Vagina (tissue), 2 donors: ENCODE data around the gene ADCY5. TPM values are rescaled to one million over a fixed set of nuclear protein-coding genes. Genes with fewer than 3 reads are reported as not detected.

Experiments used
- DNase-seq, 2 donors: peaks; one replicate each; pipeline ENCODE4 v3.0.0-alpha.2; 2017; ENCODE audit errors: extremely low spot score in 2 of 2
- H3K27ac ChIP-seq: fragments of 200-600 bp; sonication (generic); one replicate; pipeline ENCODE4 v1.5.1; 2019
- H3K27me3 ChIP-seq: fragments of 200-600 bp; sonication (generic); one replicate; pipeline ENCODE4 v1.5.1; 2019
- H3K36me3 ChIP-seq, 2 donors: fragments of 200-600 bp; sonication (generic); one replicate each; pipeline ENCODE4 v1.5.1; 2017 to 2019
- H3K4me1 ChIP-seq: fragments of 200-600 bp; sonication (generic); one replicate; pipeline ENCODE4 v1.5.1; 2019
- H3K4me3 ChIP-seq, 2 donors: fragments of 200-600 bp; sonication (generic); 1 replicate in 1 of 2; 2 replicates in 1 of 2; pipeline ENCODE4 v1.5.1; 2016 to 2019
- H3K9me3 ChIP-seq: fragments of 200-600 bp; sonication (generic); one replicate; pipeline ENCODE4 v1.5.1; 2019
- POLR2A ChIP-seq, 2 donors: fragments of 450-650 bp; IDR thresholded peaks; one replicate each; pipeline ENCODE4 v1.6.1; 2017; ENCODE audit warnings: antibody characterized with exemption in 2 of 2, mild to moderate bottlenecking in 2 of 2, moderate library complexity in 2 of 2
- POLR2AphosphoS5 ChIP-seq, 2 donors: sonication (generic); formaldehyde crosslinking; IDR thresholded peaks; one replicate each; pipeline ENCODE4 v1.9.0; 2017; ENCODE audit warnings: antibody characterized with exemption in 2 of 2, mild to moderate bottlenecking in 2 of 2, low read depth in 1 of 2; ENCODE audit not compliant: insufficient read depth in 1 of 2
- intact Hi-C: fragments of 100-400 bp; cut with DNase I; formaldehyde crosslinking; loops from one replicate; pipeline ENCODE4 v1.15.1; 2023
- total RNA-seq: library from RNA; depleted of rRNA; stranded (reverse); fragments of >200 nt; gene quantifications from one replicate; pipeline ENCODE4 v1.2.3, GENCODE V29; 2016
- TF ChIP-seq, protein P1 (sequence below), 3 experiments: fragments of 450-650 bp in 2 of 3; fragments of 200-600 bp in 1 of 3; sonication (generic) in 1 of 3; IDR thresholded peaks; one replicate each; pipeline ENCODE4 v1.5.1; 2017 to 2019; ENCODE audit warnings: antibody characterized with exemption in 3 of 3, mild to moderate bottlenecking in 2 of 3, moderate library complexity in 2 of 3

ADCY5 gene
- total RNA-seq, 1 donor from 2014 or later, result 16.7 TPM

DNA sequence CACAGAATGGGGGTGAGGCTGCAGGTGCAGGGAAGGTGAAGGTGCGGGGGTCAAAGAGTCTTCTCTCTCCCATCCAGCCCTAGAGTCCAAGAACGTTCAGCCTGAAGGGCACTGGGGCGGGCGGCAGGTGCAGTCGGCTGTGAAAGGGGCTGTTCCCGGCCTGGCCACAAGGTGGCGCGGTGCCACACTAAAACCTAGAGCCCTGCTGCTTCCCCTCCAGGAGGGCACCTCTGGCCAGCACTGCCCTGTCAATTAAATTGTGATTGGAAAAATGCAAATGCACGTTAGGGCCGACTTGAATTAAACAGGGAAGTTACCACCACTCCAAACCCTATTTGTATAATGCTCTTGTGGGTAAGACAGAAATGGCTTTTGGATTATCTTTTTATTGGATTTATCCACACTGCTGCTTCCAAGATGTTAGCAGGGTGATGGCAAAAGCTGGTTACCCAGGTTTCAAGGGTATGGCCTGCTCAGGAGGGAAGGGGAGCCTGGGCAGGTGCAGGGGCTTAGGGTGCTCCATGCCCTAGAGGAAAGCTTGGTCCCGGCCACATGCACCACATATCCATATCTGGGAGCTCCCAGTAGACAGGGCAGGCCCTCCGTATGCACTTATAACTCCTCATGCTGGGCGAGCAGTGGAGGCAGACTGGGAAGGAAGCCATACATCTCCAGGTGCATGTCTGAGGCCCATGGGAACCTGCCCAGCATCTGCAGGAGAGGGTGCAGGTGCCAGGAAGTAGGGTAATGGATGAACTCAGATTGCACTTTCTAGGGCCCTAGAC, 119.8 kb downstream of the ADCY5 start:
- Histone ChIP-seq H3K27me3 (no peaks in the 10 kb centered on the region), H3K9me3 (no peaks in the 10 kb centered on the region), H3K36me3 (no peaks in the 10 kb centered on the region), H3K4me3 (no peak overlapping the region), H3K27ac (no peak overlapping the region), H3K4me1 (no peaks in the 10 kb centered on the region)
- intact Hi-C loops, result loop anchor here (1.0 to 10.0 kb wide), 3 partner anchors 32 to 226 kb away; no protein-coding TSS in a partner anchor
- TF ChIP-seq POLR2A (IDR thresholded peaks at IDR 0.05) (no peak), POLR2AphosphoS5 (IDR thresholded peaks at IDR 0.05; ENCODE audit: insufficient read depth in 1 of 2, low read depth in 1 of 2) (no peak)
- TF ChIP-seq, protein P1, sequence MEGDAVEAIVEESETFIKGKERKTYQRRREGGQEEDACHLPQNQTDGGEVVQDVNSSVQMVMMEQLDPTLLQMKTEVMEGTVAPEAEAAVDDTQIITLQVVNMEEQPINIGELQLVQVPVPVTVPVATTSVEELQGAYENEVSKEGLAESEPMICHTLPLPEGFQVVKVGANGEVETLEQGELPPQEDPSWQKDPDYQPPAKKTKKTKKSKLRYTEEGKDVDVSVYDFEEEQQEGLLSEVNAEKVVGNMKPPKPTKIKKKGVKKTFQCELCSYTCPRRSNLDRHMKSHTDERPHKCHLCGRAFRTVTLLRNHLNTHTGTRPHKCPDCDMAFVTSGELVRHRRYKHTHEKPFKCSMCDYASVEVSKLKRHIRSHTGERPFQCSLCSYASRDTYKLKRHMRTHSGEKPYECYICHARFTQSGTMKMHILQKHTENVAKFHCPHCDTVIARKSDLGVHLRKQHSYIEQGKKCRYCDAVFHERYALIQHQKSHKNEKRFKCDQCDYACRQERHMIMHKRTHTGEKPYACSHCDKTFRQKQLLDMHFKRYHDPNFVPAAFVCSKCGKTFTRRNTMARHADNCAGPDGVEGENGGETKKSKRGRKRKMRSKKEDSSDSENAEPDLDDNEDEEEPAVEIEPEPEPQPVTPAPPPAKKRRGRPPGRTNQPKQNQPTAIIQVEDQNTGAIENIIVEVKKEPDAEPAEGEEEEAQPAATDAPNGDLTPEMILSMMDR (IDR thresholded peaks at IDR 0.05), result peak; percentile 89 to 93 (median 92)
- DNase-seq, result no peak

DNA sequence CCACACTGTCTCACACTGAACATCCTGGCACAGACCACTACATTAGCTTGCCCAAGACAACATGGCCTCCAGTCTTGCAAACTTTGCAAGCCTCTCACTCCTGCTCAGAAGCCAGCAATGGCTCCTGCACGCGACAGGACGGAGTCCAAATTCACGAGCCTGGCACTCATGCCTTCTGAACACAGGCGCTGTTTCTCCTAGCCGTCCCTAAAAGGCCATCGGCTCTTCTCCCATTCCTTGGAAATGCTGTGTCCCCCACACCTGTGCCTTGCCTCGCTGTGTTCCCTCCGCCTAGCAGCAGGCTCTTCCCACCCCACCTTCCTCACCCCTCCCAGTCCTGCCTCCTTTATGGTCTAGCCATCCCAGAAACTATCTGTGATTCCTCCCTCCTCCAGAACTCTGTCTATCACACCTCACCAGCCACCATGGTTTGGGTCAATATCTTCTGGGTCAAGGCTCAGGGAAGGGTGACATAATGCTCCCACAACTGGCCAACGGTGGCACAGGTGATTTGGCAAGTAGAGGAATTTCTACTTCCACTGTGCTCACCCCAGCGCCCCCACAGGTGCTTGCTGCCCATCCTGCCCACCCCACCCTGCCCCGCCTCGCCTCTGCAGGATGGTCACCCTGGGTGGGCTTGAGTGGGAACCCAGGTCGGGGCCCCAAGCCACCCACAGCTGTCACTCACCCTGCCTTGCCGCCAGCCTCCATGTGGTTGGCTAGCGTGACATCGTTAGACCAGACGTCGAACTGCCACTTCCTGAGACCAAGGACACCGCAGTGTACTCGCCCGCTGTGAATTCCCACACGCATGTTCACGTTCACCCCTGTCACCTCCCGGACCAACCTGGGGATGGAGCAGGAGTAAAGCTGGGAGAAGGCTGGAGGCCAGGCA, 120.7 kb downstream of the ADCY5 start:
- Histone ChIP-seq H3K9me3 (no peaks in the 10 kb centered on the region), H3K4me3 (no peak overlapping the region), H3K36me3 (no peaks in the 10 kb centered on the region), H3K27me3 (no peaks in the 10 kb centered on the region), H3K27ac (no peak overlapping the region), H3K4me1 (no peaks in the 10 kb centered on the region)
- intact Hi-C loops, result loop anchor here (5.0 to 10.0 kb wide), 2 partner anchors 159 to 227 kb away; no protein-coding TSS in a partner anchor
- TF ChIP-seq, protein P1 (IDR thresholded peaks at IDR 0.05), result no peak
- no peak for DNase-seq

DNA sequence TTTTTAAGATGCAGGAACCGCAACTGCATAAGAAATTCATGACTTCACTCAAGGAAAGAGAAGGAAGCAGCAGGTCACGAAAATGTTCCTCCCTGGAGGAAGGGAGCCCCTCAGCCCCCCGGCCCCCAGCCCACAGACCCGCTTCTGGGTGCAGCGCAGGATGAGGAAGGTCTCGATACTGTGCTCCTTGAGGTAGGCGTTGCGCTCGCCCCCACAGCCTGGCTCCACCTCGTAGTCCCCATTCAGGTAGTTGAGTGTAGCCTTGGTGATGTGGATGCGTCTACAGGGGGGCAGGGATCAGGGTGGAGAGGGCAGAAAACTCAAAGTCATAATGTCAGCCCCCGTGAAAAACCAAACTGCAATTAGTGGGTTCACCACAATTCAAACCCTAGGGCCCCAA, 121.4 kb downstream of the ADCY5 start:
- DNase-seq, result no peak
- Histone ChIP-seq H3K27me3 (no peaks in the 10 kb centered on the region), H3K27ac (no peak overlapping the region), H3K4me3 (no peak overlapping the region), H3K36me3 (no peaks in the 10 kb centered on the region), H3K4me1 (no peaks in the 10 kb centered on the region), H3K9me3 (no peaks in the 10 kb centered on the region)
- TF ChIP-seq POLR2A (IDR thresholded peaks at IDR 0.05) (no peak), POLR2AphosphoS5 (IDR thresholded peaks at IDR 0.05; ENCODE audit: insufficient read depth in 1 of 2, low read depth in 1 of 2) (no peak)
- TF ChIP-seq, protein P1 (IDR thresholded peaks at IDR 0.05), result no peak
- intact Hi-C loops, result loop anchor here (5.0 to 10.0 kb wide), 2 partner anchors 160 to 227 kb away; no protein-coding TSS in a partner anchor

DNA sequence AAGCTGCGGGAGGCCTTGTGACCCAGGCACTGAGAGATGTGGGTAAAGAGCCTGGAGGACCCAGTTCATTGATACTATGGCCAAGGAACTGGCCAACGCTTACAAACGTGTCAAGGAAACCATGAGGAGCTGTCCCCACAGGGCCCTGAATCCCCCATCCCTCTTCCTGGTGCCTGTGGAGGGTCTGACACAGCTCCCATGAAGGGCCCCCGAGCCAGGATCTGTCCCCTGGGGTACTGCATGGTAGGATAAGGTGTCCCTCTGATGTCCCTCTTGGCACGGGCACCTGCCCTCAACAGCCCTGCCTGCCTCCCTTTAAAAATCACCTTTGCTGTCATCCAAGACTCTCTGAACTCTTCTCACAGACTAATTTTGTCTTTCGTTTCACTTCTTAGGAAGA, 122.4 kb downstream of the ADCY5 start:
- Histone ChIP-seq H3K27ac (no peak overlapping the region), H3K4me1 (no peaks in the 10 kb centered on the region), H3K27me3 (no peaks in the 10 kb centered on the region), H3K9me3 (no peaks in the 10 kb centered on the region), H3K4me3 (no peak overlapping the region), H3K36me3 (no peaks in the 10 kb centered on the region)
- TF ChIP-seq POLR2A (IDR thresholded peaks at IDR 0.05) (no peak), POLR2AphosphoS5 (IDR thresholded peaks at IDR 0.05; ENCODE audit: insufficient read depth in 1 of 2, low read depth in 1 of 2) (no peak)
- TF ChIP-seq, protein P1 (IDR thresholded peaks at IDR 0.05), result no peak
- DNase-seq, result no peak
- intact Hi-C loops, result loop anchor here (5.0 to 10.0 kb wide), 2 partner anchors 161 to 228 kb away; no protein-coding TSS in a partner anchor
